ENCODE data around the gene PDE4C.

GRCh38 chr19:18190278-18190677 lies 36.0 kb downstream of the PDE4C start:
- no peak for TF ChIP-seq REST (IDR thresholded peaks at IDR 0.05; ENCODE audit: insufficient read depth in 1 of 2, low read depth in 2 of 2, low read length in 2 of 2)
- TF ChIP-seq SIN3A (IDR thresholded peaks at IDR 0.05; ENCODE audit: borderline replicate concordance, insufficient read depth, low read length) = no peak
- no peak for TF ChIP-seq POLR2AphosphoS5 (IDR thresholded peaks at IDR 0.05; ENCODE audit: low read depth, low read length)
